GM18498 (cell line): Measurements from ENCODE around the gene GAB2.
"Not testable (repeated sequence)": the region's sequence is repeated elsewhere in the genome, so short reads cannot be mapped to it uniquely, and the experiment has no call there.

ENCODE experiments used
- ATAC-seq: cut with Tn5 transposase; IDR thresholded peaks from one replicate; pipeline ENCODE4 v1.9.1; 2021; ENCODE audit warnings: mild to moderate bottlenecking, moderate library complexity; ENCODE audit not compliant: unreplicated experiment

The GAB2 gene

DNA sequence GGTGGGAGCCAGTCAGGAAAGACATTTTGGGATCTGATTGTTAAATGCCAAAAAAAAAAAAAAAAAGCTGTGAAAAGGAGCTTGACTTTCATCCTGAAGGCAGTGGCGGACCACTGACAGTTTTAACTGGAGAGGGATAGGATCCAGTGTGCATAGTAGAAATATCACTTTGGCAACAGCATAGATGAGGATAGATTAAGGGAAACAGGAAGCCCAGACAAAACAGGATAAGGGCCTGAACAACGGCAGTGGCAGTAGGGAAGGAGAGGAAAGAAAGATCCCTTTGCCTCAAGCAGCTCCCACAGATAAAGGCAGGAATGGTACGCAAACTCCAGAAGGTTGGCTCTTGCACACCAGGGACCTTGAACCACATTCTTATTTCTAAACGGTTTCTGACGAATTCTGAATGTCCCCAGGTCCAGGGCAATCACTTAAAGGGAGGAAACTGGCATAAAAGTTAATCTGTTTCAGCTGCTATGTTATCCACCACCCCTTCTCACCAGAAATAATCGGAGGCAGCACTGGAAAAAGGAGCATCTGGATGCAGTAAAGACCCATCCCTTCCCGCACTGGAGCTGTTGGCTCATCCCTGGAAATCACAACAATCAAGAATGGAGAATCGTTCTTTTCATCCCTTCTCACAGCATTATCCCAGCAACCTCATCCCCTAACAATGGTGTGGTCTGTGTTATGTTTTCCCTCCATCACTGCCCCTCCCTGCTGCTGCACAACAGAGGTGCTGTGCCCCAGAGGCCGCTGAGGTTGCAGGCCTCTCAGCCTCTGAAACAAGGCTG is 99.1 kb downstream of the GAB2 start:
- ATAC-seq: no peak

DNA sequence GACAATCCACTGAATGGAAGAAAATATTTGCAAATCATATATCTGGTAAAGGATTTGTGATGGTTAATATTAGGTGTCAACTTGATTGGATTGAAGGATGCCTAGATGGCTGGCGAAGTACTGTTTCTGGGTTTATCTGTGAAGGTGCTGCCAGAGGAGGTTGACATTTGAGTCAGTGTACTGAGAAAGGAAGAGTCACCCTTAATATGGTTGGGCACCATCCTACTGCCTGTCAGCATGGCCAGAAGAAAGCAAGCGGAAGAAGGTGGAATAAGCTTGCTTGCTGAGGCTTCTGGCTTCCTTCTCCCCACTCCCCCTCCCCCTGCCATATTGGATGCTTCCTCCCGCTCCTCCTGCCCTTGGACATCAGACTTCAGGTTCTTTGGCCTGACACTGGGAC is 101.9 kb downstream of the GAB2 start:
- ATAC-seq: no peak

DNA sequence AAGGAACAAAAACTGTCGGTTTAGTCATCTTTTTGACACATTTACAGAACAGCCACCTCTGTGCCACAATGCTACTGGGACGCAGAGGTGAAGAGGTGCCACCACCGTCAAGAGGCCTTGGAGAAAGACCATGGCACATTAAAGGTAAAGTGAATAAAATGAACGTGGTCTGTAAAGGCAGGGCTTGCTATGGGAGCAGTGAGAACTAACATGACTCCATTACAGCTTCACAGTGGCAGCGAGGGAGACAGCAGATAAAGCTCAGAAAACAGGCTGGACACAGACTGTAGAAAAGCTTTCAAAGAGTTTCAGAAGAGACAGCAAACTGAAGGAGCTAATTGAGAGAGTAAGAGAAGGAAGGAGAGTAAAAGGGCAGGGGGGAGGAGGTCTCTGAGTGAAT is 102.9 kb downstream of the GAB2 start:
- no peak for ATAC-seq

DNA sequence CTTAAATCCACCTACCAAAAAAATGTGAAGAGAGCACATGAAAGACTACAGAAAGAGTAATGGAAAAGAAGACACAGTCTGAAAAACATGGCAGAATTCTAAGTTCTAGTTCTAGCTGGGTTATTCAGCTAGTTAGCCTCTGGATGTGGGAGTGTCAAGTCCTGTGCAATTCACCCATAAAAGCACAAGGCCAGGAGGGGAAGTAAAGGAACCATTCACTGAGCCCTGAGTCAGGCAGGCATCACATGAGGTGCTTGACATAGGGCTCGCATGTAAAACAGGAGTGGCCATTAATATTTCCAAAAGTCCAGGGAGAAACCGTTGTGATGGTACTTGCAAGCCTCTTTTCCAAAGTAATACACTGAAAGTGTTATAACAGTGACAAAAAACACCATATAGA is 103.7 kb downstream of the GAB2 start:
- ATAC-seq: no peak

DNA sequence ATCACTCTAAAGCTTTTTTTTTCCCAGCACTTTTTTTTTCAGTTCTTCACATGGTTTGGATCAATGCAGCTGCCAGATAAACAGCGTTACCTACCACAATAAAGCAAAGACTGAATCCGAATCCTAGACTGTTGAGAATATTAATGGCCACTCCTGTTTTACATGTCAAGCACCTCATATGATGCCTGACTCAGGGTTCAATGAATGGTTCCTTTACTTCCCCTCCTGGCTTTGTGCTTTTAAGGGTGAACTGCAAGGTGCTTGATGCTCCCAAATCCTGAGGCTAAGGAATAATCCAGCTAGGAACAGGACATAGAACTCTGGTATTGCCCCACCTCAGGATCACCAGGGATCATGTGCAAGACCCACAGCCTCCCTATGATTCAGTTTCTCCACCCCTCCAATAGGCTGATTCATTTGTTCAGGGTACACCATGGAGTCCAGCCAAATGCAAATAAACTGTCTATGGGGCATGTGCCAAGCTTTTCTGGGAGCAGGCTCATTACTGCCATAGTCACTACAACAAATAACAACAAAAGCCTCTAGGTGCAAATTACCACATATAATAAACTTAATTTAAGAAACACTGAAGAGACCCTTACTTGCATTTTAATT is 104.3 kb downstream of the GAB2 start:
- no peak for ATAC-seq

DNA sequence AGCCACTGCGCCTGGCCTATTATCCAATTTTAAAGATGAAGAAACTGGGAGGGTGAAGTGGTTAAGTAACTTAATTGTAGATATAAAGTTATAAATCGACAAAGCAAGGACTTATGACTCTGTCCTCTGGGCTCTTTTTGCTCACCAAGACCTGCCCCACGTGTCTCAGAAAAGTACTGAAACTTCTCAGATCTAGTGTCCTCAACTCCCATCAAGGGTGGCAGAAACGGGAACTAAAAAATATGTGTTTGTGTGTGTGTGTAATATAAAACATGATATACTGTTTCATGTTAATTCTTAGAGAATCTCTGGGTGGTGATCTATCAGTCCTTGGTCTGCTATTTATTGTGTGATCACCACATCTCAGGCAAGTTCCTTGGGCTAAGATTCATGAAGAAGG is 104.9 kb downstream of the GAB2 start:
- peak; percentile 39 for ATAC-seq

DNA sequence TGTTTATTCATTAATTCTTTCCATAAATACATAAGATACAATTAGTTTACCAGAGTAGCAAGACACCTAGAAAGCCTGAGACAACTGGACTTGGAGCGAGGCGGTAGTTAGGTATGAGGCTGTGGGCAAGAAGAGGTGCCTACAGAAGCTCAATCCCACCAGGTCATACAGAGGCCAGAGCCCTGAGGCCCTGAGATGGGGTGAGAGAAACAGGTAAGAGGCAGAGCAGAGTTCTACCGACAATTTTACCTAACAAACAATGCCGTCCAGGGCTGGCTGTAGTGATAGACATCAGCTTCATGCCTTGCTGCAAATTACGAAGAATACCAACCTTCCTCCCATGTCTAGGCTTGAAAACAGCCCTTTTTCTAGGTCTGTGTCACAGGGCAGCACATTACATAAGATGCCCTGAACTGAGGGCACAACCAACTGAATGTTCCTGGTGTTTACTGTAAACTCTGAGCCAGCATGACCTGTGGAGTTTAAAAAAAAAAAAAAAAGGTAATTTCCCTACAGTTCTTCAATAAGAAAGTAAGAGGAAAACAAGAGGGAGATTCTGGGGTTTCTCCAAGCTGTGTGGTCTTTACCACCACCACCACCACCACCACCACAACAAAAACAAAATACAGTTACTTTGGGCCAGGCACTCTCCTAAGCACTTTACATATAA is 105.8 kb downstream of the GAB2 start:
- ATAC-seq: no peak

DNA sequence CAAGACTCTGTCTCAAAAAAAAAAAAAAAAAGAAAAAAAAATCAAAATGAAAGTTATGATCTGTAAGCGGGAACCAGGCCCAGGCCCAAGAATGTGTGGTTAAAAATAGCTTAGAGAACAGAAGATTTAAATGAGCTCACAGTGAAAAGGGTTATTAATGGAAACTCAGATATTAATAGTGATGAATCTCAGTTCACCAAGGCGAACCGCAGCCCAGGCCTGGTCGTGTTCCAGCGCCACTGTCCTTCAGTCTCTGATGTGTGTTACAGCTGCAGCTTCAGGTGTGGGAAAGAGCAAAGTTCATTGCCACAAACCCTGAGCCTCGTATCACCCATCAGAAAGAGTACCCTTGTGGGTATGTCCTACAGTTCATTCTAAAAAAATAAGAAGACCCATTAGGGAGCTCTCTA is 107.1 kb downstream of the GAB2 start:
- ATAC-seq: peak; percentile 90

DNA sequence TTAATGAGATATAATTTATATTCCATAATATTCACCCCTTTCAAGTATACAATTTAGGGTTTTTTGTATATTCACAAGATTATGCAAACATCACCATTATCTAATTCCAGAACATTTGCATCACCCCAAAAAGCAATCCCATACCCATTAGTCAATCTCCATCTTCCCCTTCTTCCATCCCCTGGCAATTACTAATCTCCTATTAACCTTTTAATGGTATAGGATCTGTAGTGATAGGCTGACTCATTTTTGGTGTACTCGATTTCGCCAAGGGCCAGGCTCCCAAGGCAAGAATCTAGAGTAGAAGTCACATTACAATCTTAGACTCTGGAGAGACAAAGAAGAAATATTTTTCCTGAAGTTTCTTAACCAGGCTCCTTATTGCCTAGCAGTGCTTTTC is 113.4 kb downstream of the GAB2 start:
- no peak for ATAC-seq

DNA sequence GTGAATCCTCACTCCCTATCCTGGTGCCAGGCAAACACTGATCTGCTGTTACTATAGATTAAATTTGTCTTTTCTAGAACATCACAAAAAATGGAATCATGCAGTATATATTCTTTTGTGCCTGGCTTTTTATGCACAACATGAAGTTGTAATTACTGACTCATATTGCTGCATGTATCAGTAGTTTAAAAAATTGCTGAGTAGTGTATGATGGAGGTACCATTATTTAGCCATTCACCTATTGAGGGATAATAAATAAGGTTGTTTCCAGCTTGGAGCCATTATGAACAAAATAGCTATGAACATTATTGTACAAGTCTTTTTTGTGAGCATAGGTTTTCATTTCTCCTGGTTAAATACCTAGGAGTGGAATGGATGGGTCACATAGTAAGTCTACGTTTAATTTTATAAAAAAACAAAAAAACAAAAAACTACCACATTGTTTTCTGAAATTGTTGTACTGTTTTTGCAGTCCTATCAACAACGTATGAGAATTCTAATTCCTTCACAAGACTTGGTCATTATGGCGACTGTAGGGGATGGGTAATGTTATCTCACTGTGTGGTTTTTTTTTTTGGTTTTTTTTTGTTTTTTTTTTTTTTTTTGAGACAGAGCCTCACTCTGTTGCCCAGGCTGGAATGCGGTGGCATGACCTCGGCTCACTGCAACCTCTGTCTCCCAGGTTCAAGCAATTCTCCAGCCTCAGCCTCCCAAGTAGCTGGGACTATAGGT is 117.3 kb downstream of the GAB2 start:
- no peak for ATAC-seq

DNA sequence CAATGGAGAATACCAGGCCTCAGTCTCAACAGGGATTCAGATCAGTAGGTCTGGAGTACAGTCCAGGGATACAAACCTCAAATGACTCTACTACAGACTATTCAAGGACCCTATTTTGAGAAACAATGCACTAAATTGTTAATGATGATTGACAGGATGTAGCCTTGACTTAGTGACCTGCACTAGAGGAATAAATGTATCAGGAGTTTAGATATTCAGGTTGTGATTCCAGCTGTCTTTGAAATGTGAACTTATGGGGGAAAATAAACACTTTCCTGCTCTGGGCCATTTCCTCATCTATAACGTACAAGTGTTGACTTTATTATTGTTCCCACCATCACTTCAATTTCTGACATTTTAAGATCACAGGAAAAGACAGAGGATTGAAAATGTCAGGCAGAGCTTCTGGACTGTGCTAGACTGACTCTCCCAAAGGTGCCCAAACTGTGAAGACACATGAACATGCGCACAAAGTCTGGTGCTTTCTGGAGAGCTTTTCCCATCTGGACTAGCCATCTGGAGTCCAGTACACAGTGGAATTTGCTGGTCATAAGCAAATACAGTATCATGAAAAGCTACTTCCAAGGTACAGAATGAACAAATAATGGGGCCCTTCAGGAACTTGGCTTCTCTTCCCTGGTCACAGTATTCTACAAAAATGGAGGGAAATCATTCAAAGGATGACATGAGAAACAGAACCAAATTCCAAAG is 118.5 kb downstream of the GAB2 start:
- ATAC-seq: no peak

DNA sequence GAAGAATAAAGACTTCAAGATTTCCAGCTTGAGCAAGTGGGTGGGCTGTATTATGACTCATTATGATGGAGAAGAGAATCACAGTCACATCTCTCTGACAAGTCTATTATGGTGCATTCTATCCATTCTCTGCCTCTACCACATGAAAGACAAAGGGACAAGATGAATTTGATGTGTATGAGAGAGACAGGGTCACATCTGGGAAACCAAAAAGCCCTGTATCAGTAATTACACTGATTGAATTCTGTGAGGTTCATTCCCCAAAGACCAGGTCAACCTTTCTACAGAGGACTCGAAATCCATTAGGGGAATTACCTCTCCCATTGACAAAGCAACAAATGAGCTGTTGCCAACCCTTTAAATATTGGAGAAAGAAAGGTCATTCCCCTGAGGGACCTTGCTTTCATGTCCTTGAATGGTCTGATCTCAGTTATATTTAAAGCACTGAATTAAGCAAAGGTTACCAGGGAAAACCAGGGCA is 119.3 kb downstream of the GAB2 start:
- ATAC-seq: no peak

DNA sequence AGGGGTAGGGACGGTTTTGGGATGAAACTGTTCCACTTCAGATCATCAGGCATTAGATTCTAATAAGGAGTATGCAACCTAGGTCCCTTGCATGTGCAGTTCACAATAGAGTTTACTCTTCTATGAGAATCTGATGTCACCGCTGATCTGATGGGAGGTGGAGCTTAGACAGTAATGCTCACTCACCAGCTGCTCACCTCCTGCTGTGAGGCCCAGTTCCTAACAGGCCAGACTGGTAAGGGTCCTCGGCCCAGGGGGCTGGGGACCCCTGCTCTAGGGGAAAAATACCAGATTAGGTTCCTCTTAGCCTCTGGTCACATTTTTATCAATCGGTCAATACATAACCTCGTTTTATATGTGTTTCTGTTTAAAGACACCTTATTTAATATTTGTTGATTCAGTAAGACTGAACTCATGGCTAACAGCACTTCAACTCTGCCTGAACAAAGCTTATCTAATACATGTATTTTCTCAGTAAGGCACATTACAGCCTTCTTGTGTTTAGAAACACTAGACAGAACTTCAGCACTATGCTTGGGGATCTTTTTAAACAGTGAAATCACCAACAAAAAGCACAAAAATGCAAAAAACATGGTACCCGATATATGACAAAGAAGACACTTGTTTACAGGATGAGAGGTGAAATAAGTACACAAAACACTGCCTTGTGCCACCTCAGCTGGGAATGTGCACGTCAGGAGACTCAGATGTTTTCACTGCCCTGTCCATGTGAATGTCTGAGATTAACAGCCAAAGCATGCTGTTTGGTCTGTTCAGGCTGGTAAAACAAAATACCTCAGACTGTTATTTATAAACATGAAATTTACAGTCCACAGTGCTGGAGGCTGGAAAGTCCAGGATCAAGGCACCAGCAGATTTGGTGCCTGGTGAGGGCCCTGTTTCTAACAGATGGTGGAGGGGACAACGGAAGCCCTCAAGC is 121.4 kb downstream of the GAB2 start:
- no peak for ATAC-seq

DNA sequence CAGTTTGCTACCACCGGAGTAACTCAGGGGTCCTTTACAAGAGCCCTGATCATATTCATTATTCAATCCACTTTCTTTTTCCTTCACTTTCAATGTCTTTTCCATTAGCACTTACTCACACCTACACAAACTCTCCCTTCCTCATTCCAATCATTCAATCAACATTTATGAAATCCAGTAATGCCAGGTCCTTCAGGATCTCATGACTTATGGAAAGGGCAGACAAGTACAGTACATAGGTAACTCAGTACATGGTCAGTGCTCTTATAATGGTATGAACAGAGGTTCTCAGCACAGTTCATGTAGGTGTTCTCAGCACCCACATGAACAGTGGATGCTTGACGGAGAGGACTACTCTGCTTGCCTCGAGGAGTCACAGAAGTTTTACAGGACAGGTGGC is 122.3 kb downstream of the GAB2 start:
- no peak for ATAC-seq

DNA sequence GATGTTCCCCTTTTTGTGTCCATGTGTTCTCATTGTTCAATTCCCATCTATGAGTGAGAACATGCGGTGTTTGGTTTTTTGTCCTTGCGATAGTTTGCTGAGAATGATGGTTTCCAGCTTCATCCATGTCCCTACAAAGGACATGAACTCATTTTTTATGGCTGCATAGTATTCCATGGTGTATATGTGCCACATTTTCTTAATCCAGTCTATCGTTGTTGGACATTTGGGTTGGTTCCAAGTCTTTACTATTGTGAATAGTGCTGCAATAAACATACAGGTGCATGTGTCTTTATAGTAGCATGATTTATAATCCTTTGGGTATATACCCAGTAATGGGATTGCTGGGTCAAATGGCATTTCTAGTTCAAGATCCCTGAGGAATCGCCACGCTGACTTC is 123.5 kb downstream of the GAB2 start:
- ATAC-seq: not testable (repeated sequence)

DNA sequence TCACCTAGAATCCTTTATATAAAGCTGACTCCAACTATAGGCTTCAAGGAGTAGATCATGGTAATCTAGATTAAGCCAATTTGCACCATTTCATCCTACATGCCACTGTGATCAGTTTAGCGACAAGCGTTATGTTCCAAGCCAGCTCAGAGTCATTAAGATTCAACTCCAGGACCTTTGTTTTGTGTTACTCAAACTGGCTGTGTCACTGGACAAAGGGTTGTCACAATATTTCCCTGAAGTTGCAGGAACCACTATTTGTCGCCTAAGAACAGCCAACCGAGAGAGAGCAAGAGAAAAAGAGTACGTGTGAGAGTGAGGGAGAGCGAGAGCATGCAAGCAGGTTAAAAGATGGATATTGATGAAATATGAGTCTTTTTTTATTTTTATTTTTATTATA is 124.1 kb downstream of the GAB2 start:
- no peak for ATAC-seq

DNA sequence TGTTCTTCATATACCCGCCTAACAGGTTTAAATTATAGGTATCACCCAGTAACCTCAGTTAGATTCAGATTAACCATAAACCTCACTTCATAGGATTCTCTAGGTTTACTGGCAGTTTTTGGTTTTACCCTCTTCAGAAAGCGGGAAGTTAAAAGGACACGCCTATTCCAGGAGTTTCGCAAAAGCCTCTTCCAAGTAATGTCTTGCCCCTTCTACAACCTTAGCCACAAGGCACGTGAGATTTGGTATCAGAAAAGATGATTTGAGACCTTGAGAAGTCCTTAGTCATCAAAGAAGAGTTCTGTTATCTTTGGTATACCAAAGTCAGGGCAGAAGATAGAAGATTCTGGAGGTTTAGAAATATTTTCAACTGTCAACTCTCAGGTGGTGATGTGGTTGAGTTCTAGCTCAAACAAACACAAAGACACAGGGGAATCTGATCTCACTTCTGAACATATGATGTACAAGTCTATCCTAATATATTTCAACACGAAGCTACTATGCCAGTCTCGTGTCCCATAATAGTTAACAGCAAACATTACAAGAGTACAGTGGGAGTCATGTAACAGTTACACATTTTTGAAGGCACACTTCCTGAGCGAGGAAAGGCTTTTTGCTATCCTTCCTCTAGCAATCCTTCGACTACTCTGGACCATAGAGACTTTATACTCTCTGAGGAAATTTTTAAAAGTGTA is 125.4 kb downstream of the GAB2 start:
- no peak for ATAC-seq

DNA sequence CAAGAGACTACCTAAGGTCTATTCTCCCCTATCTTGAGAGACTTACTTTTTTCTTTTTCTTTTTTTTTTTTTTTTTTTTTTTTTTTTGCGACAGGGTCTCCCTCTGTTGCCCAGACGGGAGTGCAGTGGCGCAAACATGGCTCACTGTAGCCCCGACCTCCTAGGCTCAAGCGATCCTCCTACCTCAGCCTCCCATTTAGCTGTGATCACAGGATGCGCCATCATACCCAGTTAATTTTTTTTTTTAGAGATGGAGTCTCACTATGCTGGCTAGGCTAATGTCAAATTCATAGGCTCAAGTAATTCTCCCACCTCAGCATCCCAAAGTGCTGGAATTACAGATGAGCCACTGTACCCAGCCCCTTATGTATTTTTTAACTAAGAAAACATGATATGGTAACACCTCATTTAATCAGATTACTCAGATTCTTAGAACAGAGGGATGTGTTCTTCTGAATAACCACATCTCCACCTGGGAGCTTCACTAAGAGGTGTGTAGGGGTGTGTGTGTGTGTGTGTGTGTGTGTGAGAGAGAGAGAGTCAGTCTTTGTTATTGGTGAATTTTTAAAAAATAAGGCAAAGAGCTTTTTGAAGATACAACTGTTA is 126.0 kb downstream of the GAB2 start:
- no peak for ATAC-seq
